GM21528 (cell line): ENCODE results near the gene POLR2E.

ENCODE experiments used
- ATAC-seq: cut with Tn5 transposase; IDR thresholded peaks from one replicate; pipeline ENCODE4 v1.9.1; 2021; ENCODE audit warnings: mild to moderate bottlenecking, moderate library complexity; ENCODE audit not compliant: unreplicated experiment, low FRiP score

POLR2E gene

GRCh38 chr19:1039646-1040475, 55.3 kb downstream of the POLR2E start, which contains the start of gene ABCA7:
ABCA7 (plus strand) TSS chr19:1040107; CDS start chr19:1041362, 1,255 bp downstream.
- peak; percentile 65 for ATAC-seq

DNA sequence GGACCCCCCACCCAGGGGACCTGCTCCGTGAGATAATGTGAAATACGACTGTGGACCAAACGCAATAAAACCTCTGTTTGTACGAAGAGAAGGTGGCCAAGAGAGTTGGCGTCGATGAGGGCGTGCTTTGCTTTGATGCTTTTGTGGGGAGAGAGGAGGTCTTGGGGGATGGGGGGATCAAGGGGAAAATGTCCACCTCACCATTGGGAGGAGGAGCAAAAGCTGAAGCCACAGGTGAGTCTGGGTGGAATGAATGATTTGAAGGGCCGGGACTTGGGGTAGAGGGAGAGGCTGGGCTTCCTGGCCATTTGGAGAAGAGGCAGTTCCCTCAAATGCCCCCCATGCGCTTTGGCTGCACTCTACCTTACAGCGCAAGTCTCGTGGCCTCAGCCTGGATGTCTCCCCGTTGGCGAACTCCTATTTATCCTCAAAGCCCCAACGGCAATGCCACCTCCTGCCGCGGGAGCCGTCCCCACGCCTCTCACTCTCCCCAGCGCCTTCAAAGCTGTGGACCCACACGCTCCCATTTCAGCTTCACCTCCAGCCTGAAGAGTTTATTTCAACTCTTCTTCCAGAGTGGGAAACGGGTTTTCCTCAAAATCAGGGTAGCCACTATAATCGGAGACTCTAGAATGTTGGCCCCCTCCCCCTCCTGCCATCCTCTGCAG, 56.1 kb downstream of the POLR2E start:
- ATAC-seq, result no peak

DNA sequence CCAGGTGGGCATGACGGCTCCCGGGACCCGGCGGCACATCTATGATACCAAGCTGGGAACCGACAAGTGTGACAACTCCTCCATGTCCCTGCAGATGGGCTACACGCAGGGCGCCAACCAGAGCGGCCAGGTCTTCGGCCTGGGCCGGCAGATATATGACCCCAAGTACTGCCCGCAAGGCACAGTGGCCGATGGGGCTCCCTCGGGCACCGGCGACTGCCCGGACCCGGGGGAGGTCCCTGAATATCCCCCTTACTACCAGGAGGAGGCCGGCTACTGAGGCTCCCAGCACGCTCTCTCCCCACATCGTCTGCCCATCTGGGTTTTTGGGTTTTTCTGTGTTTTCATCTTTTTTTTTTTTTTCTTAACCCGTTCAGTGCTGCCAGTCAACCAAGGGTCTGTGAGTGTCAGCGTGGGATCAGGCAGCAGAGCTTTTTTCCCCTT, 57.5 kb downstream of the POLR2E start:
- ATAC-seq, result peak; percentile 1
